Stimulated activated CD8-positive, alpha-beta memory T cell treated with anti-CD3 and anti-CD28 coated beads, Interleukin-12 subunit alpha, Interleukin-12 subunit beta, amount 100 ng/mL, for 24 hours (primary cell): ENCODE data around the gene ZNF474.

Experiments
- DNase-seq: peaks from one replicate; pipeline ENCODE4 v3.0.0-alpha.2; 2020; ENCODE audit errors: extremely low read depth

ZNF474 gene

GRCh38 chr5:122118356-122118948 is 10.9 kb upstream of the ZNF474 start:
- no peak for DNase-seq

GRCh38 chr5:122119205-122119604 is 10.1 kb upstream of the ZNF474 start:
- no peak for DNase-seq

- no peak for DNase-seq
These were observed 8.9 kb upstream of the ZNF474 start for GRCh38 chr5:122120493-122120892.

GRCh38 chr5:122120957-122121356 is 8.4 kb upstream of the ZNF474 start:
- DNase-seq = no peak

GRCh38 chr5:122121479-122122465 is 7.6 kb upstream of the ZNF474 start:
- no peak for DNase-seq

GRCh38 chr5:122124766-122125165 is 4.6 kb upstream of the ZNF474 start:
- DNase-seq = no peak

GRCh38 chr5:122126177-122126755 is 3.1 kb upstream of the ZNF474 start:
- no peak for DNase-seq

- no peak for DNase-seq
These were observed 2.5 kb upstream of the ZNF474 start for GRCh38 chr5:122126756-122127321.

GRCh38 chr5:122130152-122130551 is 806 bp downstream of the ZNF474 start:
- no peak for DNase-seq

GRCh38 chr5:122137702-122138101 is 8.4 kb downstream of the ZNF474 start:
- DNase-seq = no peak

- DNase-seq = no peak
These were observed 9.0 kb downstream of the ZNF474 start for GRCh38 chr5:122138356-122138755.

GRCh38 chr5:122140900-122141299 is 11.6 kb downstream of the ZNF474 start:
- DNase-seq = no peak

GRCh38 chr5:122141751-122142150 is 12.4 kb downstream of the ZNF474 start:
- no peak for DNase-seq

- no peak for DNase-seq
These were observed 13.3 kb downstream of the ZNF474 start for GRCh38 chr5:122142480-122143164.

- no peak for DNase-seq
These were observed 14.9 kb downstream of the ZNF474 start for GRCh38 chr5:122144236-122144635.

GRCh38 chr5:122145906-122146305 is 16.6 kb downstream of the ZNF474 start:
- no peak for DNase-seq

GRCh38 chr5:122149321-122150090 is 20.2 kb downstream of the ZNF474 start:
- DNase-seq = no peak

- no peak for DNase-seq
These were observed 20.9 kb downstream of the ZNF474 start for GRCh38 chr5:122150215-122150614.

- DNase-seq = no peak
These were observed 22.3 kb downstream of the ZNF474 start for GRCh38 chr5:122151640-122152039.

GRCh38 chr5:122152266-122152900 is 23.0 kb downstream of the ZNF474 start:
- DNase-seq = no peak

- DNase-seq = no peak
These were observed 23.9 kb downstream of the ZNF474 start for GRCh38 chr5:122153230-122153629.
